GM19455 (cell line): ENCODE measurements around the gene NAA40.

Experiments
- ATAC-seq: cut with Tn5 transposase; IDR thresholded peaks from one replicate; pipeline ENCODE4 v1.9.1; 2021; ENCODE audit not compliant: unreplicated experiment

NAA40 gene

DNA sequence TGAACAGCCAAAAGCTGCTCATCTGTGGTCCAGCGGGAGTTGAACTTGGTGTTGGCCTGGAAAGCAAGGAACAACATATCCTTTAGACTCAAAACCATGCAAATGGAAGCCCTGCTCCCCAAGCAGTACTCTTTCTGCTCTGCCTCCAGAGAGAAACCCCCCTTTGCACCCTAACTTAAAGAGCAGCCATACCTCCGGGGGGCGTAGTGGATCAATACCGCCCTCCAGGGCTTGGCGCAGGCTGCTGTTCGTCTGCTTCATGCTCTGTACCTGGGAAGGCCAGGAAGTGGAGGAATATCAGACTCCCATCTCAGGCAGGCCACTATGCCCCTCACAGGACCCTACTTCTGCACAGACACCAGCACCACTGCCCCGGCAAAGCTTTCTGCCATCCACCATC lies 26.1 kb upstream of the NAA40 start:
- no peak for ATAC-seq

DNA sequence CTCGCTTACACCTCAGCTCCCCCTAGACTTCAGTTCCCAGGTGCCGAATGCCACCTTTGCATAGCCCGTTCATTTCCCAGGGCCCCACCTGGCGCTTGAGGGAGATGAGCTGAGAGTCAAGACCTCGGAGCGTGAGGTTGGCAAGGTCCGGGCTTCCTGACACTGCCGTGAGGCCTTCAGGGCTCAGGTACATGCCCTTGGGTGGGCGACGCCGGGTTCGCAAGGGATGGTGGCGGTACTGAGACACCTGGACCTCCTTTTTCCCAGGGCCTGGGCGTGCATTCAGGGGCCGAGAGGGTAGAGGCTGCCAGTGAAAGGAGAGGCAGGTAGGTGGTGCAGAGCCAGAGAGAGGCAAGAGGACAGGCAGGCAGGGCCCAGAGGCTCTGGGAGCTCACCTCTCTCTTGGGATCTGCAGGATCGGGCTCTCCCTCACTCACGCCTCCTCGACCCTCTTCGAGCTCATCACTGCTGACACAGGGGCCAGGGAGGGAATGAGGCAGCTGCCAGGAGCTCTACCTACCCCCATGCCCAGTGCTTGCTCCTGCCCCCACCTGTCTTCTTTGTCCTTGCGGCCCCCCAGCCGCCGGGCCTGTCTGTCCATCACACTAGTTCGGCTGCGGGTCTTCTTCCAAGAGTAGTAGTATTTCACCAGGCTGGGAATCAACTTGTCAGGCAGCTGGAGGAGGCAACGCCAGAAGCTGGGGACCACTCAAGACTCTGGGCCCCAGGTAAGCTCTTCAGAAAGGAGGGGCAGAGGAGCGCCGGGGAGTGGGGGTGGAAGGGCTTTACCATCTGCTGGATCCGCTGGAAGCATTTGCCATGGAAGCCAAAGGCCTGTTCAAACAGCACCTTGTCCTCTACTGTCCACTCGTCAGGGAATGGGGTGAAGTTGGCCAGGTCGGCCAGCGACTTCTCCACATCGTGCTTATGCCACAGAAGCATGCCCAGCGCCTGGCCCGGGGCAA lies 24.7 kb upstream of the NAA40 start:
- ATAC-seq, result no peak

DNA sequence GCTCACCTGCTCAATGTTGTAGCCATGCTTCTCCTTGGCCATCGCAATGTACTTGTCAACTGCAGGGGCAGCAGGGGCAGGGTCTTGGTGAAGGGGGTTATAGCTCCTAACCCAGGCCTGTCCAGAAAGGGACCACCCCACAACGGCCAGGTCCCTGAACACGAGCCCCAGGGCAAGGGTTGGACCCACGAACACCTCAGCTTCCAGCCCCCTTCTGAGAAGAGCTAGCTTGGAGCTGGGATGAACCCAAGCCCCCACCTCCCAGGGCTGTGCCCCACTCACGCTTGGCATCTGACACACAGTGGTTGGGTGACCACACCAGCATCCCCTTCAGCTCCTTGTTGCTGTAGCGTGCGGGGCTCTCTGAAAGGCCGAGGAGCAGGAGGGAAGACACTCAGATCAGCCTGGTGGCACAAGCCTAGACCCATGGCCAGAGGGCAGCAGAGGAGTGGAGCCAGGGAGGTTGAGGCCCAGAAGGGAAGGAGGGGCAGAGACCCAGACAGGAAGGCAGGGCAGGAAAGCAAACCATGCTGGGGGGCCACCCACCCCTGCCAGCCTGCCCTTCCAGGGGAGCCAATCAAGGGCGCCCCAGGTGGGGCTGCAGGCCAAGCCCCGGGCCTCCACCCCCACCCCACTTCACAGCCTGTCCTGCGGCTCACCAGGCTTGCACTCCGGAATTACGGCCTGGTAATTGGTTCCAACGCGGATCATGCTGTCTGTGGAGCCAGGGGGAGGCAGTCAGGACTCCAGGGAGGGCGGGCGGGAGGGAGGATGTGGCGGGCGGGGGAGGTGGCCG lies 23.7 kb upstream of the NAA40 start:
- ATAC-seq, result no peak

DNA sequence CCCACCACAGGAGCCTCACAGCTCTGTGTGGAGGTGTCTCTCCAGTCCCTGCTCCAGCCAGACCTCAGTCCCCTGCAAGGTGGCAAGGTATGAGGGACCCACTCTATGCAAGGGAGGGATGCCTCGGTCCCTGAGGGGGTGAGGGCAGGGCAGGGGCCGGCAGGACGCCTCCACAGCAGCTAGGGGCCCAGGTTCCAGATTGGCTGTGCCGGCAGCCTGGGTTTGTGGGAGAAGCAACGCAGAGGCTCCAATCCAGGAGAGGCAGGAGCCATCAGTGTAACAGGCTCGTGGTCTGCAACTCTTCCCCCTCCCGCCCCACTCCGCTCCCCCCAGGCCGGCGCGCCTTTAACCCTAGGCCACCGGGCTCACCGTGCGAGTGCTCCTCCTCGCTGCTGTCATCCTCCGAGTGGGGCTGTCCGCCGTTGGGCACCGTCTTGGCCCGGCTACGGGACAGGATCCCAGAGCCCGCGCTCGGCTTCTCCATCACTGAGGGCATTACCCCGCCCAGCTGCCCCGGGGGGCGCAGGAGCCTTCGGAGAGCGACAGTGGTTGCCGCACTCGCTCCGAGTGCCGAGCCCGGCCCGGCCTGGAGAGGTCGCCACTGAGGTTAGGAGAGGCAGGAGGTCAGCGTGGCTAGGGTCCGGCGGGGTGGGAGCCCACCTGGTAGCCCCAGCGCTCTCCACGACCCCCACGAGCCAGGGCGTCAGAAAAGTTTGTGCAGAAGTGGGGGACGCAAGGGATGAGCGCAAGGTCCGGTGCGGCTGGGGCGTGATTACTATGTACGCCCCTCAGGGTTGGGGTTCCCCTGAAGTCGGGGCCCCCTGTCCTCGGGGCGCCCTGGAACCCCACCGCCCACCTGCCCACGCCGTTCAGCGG lies 22.6 kb upstream of the NAA40 start:
- no peak for ATAC-seq

DNA sequence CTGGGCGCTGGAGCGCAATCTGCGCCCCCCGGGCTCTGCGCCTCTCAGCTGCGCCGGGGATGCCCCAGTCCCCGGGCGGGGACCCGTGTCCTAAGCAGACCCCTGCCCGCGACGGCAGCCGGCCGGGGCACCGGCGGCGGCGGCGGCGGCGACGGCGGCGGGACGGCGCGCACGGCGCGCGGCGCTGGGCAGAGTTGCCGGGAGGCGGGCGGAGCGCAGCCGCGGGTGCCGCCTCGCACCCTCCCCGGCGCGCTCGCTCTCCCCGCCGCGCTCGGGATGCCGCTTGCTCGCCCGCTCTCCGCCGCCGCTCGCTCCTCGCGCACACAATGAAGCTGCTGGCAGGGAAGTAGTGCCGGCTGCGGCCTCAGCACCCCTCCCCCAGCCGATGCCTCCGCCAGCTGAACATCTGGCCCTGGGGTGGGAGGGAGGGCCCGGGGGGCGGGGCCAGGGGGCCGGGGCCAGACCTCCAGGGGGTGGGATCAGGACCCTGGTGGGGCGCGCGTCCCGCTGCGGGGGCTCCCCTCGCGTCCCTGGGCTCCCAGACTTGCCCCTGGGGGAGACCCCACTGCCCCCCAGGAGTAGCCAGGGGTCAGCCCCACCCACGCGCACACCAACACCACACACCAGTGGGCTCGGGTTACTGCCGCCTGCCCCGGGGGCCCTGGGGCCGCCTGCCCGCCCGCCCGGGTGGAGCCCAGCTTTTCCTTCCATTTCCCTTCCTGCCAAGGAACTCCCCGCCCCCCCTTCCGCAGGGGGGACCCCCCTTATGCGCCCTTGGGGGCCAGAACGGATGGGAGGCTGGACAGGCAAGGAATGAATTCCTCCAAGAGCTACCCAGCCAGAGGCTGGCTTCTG lies 21.7 kb upstream of the NAA40 start, which contains the start of gene RCOR2:
TSS of gene RCOR2 (minus strand) at position 328 of the 855 bp plus-strand sequence. CDS start 708 bp downstream, outside the sequence.
- ATAC-seq, result no peak

DNA sequence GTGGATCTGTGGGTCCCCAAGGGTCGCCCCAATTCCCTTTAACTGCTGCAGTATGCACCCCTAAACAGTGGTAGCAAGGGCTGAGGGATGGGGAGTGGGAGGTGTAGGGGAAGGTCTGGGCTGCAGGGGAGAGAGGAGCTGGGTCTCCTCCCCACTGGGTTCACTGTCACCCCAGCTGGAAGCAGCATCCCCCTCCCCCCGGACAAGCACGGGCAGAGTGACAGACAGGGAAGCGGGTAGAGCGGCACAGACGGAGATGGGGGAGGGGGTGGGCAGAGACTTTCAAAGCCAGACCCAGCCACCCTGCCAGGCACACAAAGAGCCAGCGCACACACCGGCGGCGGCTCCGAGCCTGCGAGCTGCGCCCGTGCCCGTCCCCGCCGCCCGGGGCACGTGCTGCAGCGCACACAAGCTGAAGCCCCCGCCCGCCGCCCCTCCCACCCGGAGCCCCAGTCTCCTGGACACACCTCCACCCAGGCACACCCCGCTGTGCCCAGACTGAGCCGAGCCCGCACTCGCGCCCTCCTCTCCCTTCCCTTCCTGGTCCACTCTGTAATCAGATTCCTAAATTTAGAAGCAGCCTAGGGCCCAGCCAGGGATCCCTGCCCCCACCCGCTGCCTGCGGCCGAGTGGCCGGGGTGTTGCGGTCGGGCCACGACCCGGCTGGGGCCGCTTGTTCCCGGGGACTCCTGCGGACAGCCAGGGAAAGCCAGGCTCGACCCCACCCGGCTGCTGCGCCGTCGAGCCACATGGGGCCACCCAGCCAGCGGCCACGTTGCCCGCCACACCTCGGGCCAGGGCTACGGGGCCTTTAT lies 20.9 kb upstream of the NAA40 start:
- no peak for ATAC-seq

DNA sequence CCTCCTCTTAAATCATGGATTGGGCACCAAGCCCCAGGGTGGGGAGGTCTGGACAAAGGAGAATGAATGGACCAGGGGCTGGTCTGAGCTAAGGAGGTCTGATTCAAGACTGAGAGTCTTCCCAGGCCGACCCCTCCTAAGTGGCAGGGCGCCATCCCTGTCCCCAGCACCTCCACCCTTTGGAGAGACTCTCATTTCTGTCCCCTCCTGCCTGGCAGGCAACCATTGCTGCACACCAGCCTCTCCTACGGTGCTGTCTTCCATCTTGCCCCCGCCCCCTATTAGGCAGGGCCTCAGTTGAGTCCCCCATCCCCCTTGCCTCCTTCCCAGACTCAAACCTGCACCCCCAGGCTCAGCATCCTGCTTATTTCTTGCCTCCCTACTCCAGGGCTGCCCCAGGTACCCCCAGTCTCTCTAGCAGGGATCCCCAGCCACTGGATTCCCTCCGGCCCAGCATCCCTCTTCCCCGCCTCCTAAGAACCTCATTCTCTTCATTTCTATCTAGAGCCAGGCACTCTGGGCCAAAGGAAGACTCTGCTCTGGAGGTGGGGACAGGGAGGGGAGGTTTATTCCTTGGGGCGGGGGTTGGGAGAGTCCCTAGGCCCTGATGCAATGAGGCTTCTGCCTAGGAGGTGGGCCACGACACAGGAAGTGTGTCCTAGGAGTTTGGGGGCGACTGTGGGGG lies 20.2 kb upstream of the NAA40 start:
- no peak for ATAC-seq

DNA sequence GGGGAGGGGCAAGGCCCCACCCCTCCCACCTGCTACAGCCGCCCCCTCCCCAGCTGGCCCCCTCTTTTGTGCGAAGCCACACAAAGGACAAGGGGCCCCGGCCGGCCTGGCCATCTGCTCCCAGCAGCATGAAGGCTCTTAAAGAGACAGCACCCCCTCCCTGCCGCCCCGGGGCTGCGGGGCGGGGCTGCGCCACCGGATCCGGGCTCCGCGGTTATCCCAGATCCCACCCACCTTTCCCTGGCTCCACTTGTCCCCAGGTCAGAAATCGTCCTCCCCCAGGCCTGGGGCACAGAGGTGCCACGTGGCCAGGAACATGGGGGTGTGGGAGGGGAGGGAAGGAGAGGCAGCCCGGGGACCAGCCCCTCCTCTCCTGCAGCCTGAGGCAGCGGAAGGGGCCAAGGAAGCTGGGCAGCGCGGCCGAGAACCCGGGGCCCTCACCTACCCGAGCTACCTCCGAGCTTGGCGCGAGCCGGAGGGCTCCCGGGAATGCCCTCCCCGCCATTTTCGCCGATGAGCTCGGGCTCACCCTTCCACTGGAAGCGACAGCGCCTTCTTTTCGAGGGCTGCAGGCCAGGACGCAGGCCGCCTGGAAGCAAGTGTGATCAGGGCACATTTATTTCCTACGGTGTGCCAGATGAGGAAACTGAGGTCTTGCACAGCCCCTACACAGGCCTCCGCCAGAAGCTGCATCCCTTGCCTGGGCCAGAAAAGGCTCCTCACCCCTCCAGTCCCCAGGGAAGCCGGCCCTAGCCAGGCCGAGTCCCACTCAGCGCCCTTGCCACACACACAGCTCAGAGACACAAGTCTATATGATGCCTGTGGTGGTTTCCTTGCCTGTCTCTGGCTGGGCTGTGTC lies 19.3 kb upstream of the NAA40 start:
- ATAC-seq, result no peak

DNA sequence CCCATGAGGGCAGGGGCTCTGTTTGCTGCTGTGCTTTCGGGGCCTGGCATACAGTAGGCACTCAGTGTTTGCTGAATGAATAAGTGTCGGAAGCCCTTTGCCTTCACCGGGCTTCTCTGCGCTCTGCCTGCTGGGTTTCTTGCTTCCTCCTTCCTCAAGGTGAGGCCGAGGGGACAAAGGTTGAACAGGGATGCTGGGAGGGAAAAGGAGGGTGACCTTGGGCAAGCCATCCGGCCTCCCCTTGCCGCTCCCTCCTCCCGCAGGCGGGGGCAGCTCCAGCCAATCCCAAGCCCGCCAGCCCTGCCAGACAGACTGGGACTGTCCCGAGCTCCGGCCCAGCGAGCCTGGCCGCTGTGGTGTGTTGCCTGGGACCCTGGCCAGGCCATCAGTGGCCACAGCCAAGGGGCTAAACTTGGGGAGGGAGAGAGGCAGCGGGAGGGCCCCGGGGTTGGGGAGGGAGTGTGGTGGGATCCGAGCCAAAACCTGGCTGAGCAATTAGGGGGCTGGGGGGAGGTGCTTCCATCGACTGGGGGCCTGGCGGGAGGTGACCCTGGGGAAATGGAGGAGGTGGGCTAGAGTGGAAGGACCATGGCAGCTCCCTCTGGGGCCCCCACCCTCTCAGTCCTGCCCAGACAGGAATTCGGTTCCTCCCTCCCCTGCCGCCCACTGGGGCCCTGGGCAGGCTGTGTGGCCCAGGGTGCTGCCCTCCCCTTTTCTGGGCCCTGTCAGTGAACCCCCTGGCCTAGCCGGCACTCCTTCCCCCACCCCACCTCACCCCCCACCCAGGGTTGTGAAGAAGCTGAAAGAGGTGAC lies 18.5 kb upstream of the NAA40 start:
- no peak for ATAC-seq

DNA sequence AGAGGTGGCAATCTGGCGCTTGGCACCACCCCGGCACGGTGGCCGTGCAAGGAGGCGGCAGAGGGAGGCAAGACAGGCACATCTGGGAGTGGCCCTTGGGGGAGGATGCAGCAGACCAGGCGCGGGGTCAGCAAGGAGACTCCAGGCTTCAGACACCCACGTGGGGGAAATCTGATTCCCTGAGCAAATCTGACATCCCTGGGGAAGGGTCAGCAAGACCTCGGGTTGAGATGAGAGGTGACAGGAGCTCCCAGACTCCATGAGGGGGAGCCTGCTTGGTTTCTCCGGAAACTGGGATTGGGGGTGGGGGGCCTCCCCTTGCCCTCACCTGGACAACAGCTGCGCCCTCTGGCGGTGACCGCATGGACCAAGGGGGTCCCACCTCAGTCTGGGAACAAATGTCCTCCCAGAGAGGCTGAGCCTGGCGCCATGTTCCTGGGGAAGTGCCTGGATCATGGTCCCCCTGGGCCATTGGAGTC lies 17.8 kb upstream of the NAA40 start:
- ATAC-seq, result no peak

DNA sequence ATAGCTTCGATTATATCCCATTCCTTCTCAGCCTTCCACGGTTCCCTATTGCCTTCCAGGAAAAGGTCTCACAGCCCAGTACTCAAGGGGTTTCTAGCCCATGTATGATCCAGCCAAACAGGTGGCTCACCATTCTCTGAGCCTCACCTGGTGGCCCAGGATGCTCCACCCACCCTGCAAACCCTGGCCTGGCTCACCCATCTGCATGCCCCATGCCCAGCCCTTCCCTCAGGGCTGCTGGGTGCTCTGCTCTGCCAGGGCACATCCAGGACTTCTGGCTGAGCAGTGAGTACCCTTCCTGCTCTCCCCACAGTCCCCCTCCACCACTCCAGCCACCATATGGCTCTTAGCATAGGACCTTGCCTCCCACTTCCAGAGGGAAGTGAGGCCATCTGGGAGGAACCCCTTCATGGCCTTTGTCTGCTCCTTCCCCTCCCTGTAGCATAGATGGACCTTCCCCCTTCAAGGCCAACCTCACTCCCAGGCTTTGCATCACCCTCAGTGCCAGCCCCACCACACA lies 16.1 kb upstream of the NAA40 start:
- no peak for ATAC-seq

DNA sequence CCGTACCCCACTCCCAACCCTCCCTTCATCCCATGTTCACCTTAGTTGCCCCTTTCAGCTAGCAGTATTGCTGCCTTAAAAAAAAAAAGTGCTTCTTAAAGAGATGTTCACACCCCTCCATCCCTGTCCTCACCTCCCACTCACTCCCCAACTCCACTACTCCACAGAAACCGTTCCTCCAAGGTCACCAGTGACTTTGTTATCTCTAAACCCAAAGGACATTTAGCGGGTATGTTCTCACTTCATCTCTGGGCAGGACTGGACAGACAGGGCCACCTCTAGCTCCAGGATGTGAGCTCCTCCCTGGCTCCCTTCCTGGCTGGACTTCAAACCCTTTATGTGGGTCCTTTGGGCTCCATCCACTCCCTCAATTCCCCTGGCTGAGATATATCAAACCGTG lies 15.5 kb upstream of the NAA40 start:
- no peak for ATAC-seq

DNA sequence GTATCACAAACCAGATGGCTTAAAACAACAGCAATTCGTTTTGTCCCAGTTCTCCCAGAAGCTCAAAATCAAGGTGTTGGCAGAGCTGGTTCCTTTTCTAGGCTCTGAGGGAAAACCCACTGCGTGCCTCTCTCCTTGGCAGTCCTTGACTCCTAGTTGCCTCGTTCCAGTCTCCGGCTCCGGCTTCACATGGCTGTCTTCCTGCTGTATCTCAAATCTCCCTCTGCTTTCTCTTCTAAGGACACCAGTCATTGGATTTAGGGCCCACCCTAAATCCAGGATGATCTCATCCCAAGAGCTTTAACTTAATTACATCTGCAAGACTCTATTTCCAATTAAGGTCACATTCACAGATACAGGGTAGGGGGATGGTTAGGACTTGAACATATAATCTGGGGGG lies 9.2 kb upstream of the NAA40 start:
- no peak for ATAC-seq

DNA sequence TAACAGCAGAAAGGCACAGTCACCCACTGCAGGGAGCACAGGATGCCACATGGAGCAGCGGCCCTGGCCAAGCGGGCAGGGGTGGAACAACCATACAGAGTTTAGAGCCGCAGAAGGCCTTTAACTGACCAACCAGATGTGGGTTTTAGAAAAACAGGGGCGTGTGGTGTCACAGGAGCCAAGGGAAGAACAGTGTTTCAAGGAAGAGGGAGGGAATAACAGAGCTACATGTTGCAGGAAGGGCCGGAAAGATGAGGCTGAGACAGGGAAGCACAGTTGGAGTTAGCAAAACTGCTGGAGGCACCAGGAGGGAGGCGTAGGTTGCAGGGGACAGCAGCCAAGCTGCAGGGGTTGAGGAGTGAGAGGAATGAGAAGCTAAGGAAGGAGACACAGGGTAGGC lies 7.8 kb upstream of the NAA40 start:
- no peak for ATAC-seq

DNA sequence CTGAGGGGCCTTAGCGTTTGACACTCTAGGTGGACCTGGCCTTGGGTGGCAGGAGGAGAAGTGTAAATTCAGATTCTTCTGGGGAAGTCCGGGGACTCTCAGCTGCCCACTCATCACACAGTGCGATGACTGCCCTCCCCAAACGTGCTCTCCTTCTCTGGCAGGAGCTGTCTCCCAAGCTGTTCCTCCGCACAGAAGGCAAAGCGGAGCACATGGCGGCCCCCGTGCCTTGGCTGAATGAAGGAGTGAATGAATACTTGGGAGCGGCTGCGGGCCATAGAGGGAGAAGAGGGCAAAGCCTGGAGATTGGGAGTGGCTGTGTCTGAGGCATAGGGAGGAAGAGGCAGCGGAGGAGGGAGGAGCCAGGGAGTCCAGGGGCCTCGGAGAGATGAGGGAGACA lies 6.9 kb upstream of the NAA40 start:
- no peak for ATAC-seq

DNA sequence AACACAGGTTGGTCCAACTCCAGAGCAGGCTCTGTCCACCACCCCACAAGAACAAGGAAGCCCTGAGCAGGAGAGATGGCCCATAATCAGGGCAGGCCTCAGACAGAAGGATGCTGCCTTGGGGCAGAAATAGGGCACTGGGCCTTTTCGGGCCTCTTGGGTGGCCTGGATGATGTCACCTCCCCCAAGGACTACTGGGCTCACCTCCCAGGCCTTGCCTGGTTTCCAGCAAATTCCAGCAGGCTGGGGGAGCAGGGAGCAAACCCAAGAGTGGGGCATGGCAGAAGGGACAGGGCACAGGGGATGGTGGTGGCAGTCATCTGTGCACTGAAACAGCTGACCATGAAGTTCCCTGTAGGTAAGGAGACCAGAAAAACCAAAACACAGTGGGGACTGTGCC lies 5.3 kb upstream of the NAA40 start:
- no peak for ATAC-seq
